ENCODE results near the gene ABCA12. TPM values are rescaled to one million over a fixed set of nuclear protein-coding genes. Genes with fewer than 3 reads are reported as not detected.

Gene ABCA12, protein sequence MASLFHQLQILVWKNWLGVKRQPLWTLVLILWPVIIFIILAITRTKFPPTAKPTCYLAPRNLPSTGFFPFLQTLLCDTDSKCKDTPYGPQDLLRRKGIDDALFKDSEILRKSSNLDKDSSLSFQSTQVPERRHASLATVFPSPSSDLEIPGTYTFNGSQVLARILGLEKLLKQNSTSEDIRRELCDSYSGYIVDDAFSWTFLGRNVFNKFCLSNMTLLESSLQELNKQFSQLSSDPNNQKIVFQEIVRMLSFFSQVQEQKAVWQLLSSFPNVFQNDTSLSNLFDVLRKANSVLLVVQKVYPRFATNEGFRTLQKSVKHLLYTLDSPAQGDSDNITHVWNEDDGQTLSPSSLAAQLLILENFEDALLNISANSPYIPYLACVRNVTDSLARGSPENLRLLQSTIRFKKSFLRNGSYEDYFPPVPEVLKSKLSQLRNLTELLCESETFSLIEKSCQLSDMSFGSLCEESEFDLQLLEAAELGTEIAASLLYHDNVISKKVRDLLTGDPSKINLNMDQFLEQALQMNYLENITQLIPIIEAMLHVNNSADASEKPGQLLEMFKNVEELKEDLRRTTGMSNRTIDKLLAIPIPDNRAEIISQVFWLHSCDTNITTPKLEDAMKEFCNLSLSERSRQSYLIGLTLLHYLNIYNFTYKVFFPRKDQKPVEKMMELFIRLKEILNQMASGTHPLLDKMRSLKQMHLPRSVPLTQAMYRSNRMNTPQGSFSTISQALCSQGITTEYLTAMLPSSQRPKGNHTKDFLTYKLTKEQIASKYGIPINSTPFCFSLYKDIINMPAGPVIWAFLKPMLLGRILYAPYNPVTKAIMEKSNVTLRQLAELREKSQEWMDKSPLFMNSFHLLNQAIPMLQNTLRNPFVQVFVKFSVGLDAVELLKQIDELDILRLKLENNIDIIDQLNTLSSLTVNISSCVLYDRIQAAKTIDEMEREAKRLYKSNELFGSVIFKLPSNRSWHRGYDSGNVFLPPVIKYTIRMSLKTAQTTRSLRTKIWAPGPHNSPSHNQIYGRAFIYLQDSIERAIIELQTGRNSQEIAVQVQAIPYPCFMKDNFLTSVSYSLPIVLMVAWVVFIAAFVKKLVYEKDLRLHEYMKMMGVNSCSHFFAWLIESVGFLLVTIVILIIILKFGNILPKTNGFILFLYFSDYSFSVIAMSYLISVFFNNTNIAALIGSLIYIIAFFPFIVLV (N-terminal part only)
- total RNA-seq (under 0.01 TPM in 2 replicates), polyA plus RNA-seq (0.01 and 0.02 TPM in 2 replicates), polyA minus RNA-seq (ENCODE audit: low replicate concordance) (not detected in 2 replicates)
- 0.01 TPM in 1 of 2 replicates, not detected in the other for polyA plus RNA-seq (2012)

DNA sequence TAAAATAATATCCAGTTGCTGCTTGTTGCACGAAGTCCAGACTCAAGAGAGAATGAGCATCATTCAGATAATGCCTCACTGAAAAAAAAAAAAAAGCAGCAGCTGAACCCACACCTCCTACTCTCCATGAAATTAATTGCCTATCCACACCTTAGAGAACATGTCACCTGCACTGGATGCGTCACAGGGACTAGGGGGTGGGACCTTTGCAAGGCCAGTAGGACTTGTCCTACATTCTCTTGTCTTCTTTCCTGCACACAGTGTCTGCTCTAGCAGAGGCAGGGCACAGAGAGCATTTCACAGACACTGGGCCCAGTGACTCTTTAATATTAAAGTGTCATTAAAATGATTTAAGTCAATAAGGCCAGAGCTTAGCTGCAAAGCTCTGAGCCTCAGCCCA, at the start of gene ABCA12:
Gene ABCA12 (minus strand): TSS at position 148 of the 400 bp plus-strand sequence. CDS start 418 bp downstream, outside the sequence.
- Histone ChIP-seq H3K27me3 (ENCODE audit: control insufficient read depth, insufficient read depth, low read length) (no peaks in the 10 kb centered on the region), H2AFZ (ENCODE audit: low read length) (no peak within 1 kb of the TSS), H3K27ac (ENCODE audit: insufficient read depth, low read length) (no peak within 1 kb of the TSS), H3K4me3 (replicated peaks in 1 of 4; ENCODE audit: control extremely low read depth in 1 of 4, insufficient read depth in 1 of 4, low read depth in 3 of 4, low read length in 4 of 4) (no peak within 1 kb of the TSS), H3K9ac (ENCODE audit: insufficient read depth, low read length) (no peak within 1 kb of the TSS), H4K20me1 (ENCODE audit: control insufficient read depth, extremely low read depth, insufficient read depth, low read length) (no peaks in the 10 kb centered on the region), H3K79me2 (ENCODE audit: control insufficient read depth, insufficient read depth, low read length) (no peaks in the 10 kb centered on the region), H3K4me2 (ENCODE audit: extremely low read depth, insufficient read depth, low read length) (no peak within 1 kb of the TSS), H3K36me3 (ENCODE audit: control insufficient read depth, insufficient read depth, low read length) (no peaks in the 10 kb centered on the region), H3K9me3 (ENCODE audit: control insufficient read depth, insufficient read depth, low read depth, low read length) (no peaks in the 10 kb centered on the region), H3K4me1 (ENCODE audit: control insufficient read depth, extremely low read depth, insufficient read depth, low read length) (no peaks in the 10 kb centered on the region)
- TF ChIP-seq EZH2 (IDR thresholded peaks at IDR 0.05; ENCODE audit: low read length, missing control alignments), result no peak
- TF ChIP-seq, protein P1, sequence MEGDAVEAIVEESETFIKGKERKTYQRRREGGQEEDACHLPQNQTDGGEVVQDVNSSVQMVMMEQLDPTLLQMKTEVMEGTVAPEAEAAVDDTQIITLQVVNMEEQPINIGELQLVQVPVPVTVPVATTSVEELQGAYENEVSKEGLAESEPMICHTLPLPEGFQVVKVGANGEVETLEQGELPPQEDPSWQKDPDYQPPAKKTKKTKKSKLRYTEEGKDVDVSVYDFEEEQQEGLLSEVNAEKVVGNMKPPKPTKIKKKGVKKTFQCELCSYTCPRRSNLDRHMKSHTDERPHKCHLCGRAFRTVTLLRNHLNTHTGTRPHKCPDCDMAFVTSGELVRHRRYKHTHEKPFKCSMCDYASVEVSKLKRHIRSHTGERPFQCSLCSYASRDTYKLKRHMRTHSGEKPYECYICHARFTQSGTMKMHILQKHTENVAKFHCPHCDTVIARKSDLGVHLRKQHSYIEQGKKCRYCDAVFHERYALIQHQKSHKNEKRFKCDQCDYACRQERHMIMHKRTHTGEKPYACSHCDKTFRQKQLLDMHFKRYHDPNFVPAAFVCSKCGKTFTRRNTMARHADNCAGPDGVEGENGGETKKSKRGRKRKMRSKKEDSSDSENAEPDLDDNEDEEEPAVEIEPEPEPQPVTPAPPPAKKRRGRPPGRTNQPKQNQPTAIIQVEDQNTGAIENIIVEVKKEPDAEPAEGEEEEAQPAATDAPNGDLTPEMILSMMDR (conservative IDR thresholded peaks at IDR 0.05 in 1 of 2, IDR thresholded peaks at IDR 0.05 in 1 of 2; ENCODE audit: low read depth in 1 of 2, low read length in 2 of 2), result no peak
- no peak for DNase-seq (ENCODE audit: low read depth in 2 of 2)

- H3K4me2 ChIP-seq (ENCODE audit: extremely low read depth, insufficient read depth, low read length), result no peak overlapping the region
- TF ChIP-seq, protein P1 (conservative IDR thresholded peaks at IDR 0.05 in 1 of 2, IDR thresholded peaks at IDR 0.05 in 1 of 2; ENCODE audit: low read depth in 1 of 2, low read length in 2 of 2), result no peak
- TF ChIP-seq EZH2 (IDR thresholded peaks at IDR 0.05; ENCODE audit: low read length, missing control alignments), result no peak
- no peak overlapping the region for H3K4me3 ChIP-seq (replicated peaks in 1 of 4; ENCODE audit: control extremely low read depth in 1 of 4, insufficient read depth in 1 of 4, low read depth in 3 of 4, low read length in 4 of 4)
- H3K9ac ChIP-seq (ENCODE audit: insufficient read depth, low read length), result no peak overlapping the region
- H3K27ac ChIP-seq (ENCODE audit: insufficient read depth, low read length), result no peak overlapping the region
- DNase-seq (ENCODE audit: low read depth in 2 of 2), result peak in 1 of 2 donors; percentile 26
- H4K20me1 ChIP-seq (ENCODE audit: control insufficient read depth, extremely low read depth, insufficient read depth, low read length), result no peaks in the 10 kb centered on the region
- H3K79me2 ChIP-seq (ENCODE audit: control insufficient read depth, insufficient read depth, low read length), result no peaks in the 10 kb centered on the region
- no peaks in the 10 kb centered on the region for H3K9me3 ChIP-seq (ENCODE audit: control insufficient read depth, insufficient read depth, low read depth, low read length)
- no peaks in the 10 kb centered on the region for H3K4me1 ChIP-seq (ENCODE audit: control insufficient read depth, extremely low read depth, insufficient read depth, low read length)
- no peak overlapping the region for H2AFZ ChIP-seq (ENCODE audit: low read length)
- no peaks in the 10 kb centered on the region for H3K27me3 ChIP-seq (ENCODE audit: control insufficient read depth, insufficient read depth, low read length)
- no peaks in the 10 kb centered on the region for H3K36me3 ChIP-seq (ENCODE audit: control insufficient read depth, insufficient read depth, low read length)
Observed at GRCh38 chr2:215188078-215188477, 49.7 kb upstream of the ABCA12 start.
